ENCODE data around the gene SPSB2.
A peak's percentile ranks its signal among the peaks of the same experiment; 100 is the strongest.

The SPSB2 gene

GRCh38 chr12:6832125-6832524, 41.0 kb downstream of the SPSB2 start:
- DNase-seq (ENCODE audit: low read depth in 2 of 2): no peak

GRCh38 chr12:6831450-6831995, 41.6 kb downstream of the SPSB2 start:
- DNase-seq (ENCODE audit: low read depth in 2 of 2): no peak

- DNase-seq (ENCODE audit: low read depth in 2 of 2): no peak
Observed at GRCh38 chr12:6830999-6831398, 42.1 kb downstream of the SPSB2 start.

- no peak for DNase-seq (ENCODE audit: low read depth in 2 of 2)
Observed at GRCh38 chr12:6830286-6830890, 42.7 kb downstream of the SPSB2 start.

- DNase-seq (ENCODE audit: low read depth in 2 of 2): no peak
Observed at GRCh38 chr12:6829536-6830220, 43.4 kb downstream of the SPSB2 start.

GRCh38 chr12:6828781-6829535, 44.1 kb downstream of the SPSB2 start:
- DNase-seq (ENCODE audit: low read depth in 2 of 2): no peak

GRCh38 chr12:6827982-6828780, 44.9 kb downstream of the SPSB2 start, which contains the start of gene P3H3:
Gene P3H3, plus strand, starts transcription at chr12:6828407. Its CDS starts 34 bp downstream, at chr12:6828441.
- DNase-seq (ENCODE audit: low read depth in 2 of 2): no peak

GRCh38 chr12:6827437-6827911, 45.6 kb downstream of the SPSB2 start:
- no peak for DNase-seq (ENCODE audit: low read depth in 2 of 2)

- DNase-seq (ENCODE audit: low read depth in 2 of 2): no peak
Observed at GRCh38 chr12:6826734-6827436, 46.2 kb downstream of the SPSB2 start.

- no peak for DNase-seq (ENCODE audit: low read depth in 2 of 2)
Observed at GRCh38 chr12:6826125-6826733, 46.9 kb downstream of the SPSB2 start.

- DNase-seq (ENCODE audit: low read depth in 2 of 2): peak; percentile 50 to 68
Observed at GRCh38 chr12:6825398-6826124, 47.5 kb downstream of the SPSB2 start.

GRCh38 chr12:6824901-6825381, 48.2 kb downstream of the SPSB2 start:
- DNase-seq (ENCODE audit: low read depth in 2 of 2): no peak

GRCh38 chr12:6824085-6824775, 48.9 kb downstream of the SPSB2 start:
- DNase-seq (ENCODE audit: low read depth in 2 of 2): no peak

- no peak for DNase-seq (ENCODE audit: low read depth in 2 of 2)
Observed at GRCh38 chr12:6823182-6824084, 49.7 kb downstream of the SPSB2 start.

- DNase-seq (ENCODE audit: low read depth in 2 of 2): no peak
Observed at GRCh38 chr12:6822426-6823135, 50.5 kb downstream of the SPSB2 start.

- DNase-seq (ENCODE audit: low read depth in 2 of 2): no peak
Observed at GRCh38 chr12:6821591-6822425, 51.3 kb downstream of the SPSB2 start, which contains the start of gene GPR162. Gene GPR162, plus strand, starts transcription at chr12:6821821. Its CDS starts 2,078 bp downstream, at chr12:6823899.
